HEK293 (cell line): ENCODE measurements around the gene VEPH1.
A peak's percentile ranks its signal among the peaks of the same experiment; 100 is the strongest.

Experiments used
- FEZF1 ChIP-seq: fragments of 450-650 bp; formaldehyde crosslinking; IDR thresholded peaks from 2 replicates; pipeline ENCODE4 v1.5.1; 2016; ENCODE audit warnings: missing biosample characterization, missing genetic modification characterization
- GLIS1 ChIP-seq: fragments of 450-650 bp; formaldehyde crosslinking; IDR thresholded peaks from 2 replicates; pipeline ENCODE4 v1.5.1; 2016; ENCODE audit warnings: missing biosample characterization, missing genetic modification characterization
- GLIS2 ChIP-seq: fragments of 450-650 bp; formaldehyde crosslinking; IDR thresholded peaks from 2 replicates; pipeline ENCODE4 v1.5.1; 2016; ENCODE audit warnings: missing biosample characterization, missing genetic modification characterization
- MEIS1 ChIP-seq: sonication (generic); formaldehyde crosslinking; IDR thresholded peaks from 2 replicates; pipeline ENCODE4 v1.8.1; 2022; ENCODE audit warnings: missing genetic modification reagents, mild to moderate bottlenecking, borderline replicate concordance
- PBX3 ChIP-seq: sonication (generic); formaldehyde crosslinking; IDR thresholded peaks from 2 replicates; pipeline ENCODE4 v1.8.1; 2022; ENCODE audit warnings: mild to moderate bottlenecking, moderate library complexity, missing genetic modification reagents
- PRDM6 ChIP-seq: fragments of 450-650 bp; formaldehyde crosslinking; IDR thresholded peaks from 2 replicates; pipeline ENCODE4 v1.5.1; 2017; ENCODE audit warnings: missing biosample characterization, missing genetic modification characterization
- SETDB1 ChIP-seq: IDR thresholded peaks from one replicate; pipeline ENCODE4 v1.6.1; 2017; ENCODE audit warnings: mild to moderate bottlenecking, low read length, moderate library complexity, mixed read lengths; ENCODE audit not compliant: insufficient read length
- SP3 ChIP-seq: fragments of 450-650 bp; formaldehyde crosslinking; IDR thresholded peaks from 2 replicates; pipeline ENCODE4 v1.5.1; 2016; ENCODE audit warnings: missing biosample characterization, missing genetic modification characterization
- TCF7L2 ChIP-seq: IDR thresholded peaks from 2 replicates; pipeline ENCODE4 v1.6.1; 2011; ENCODE audit warnings: low read depth, mild to moderate bottlenecking, inconsistent platforms, low read length, moderate library complexity, borderline replicate concordance
- ZBTB11 ChIP-seq: fragments of 450-650 bp; formaldehyde crosslinking; conservative IDR thresholded peaks from 2 replicates; pipeline ENCODE4 v1.5.1; 2016; ENCODE audit warnings: low read depth, missing biosample characterization, missing genetic modification characterization
- ZBTB21 ChIP-seq: fragments of 450-650 bp; formaldehyde crosslinking; IDR thresholded peaks from 2 replicates; pipeline ENCODE4 v1.5.1; 2017; ENCODE audit warnings: missing biosample characterization, missing genetic modification characterization
- ZFP3 ChIP-seq: fragments of 450-650 bp; formaldehyde crosslinking; IDR thresholded peaks from 2 replicates; pipeline ENCODE4 v1.5.1; 2016; ENCODE audit warnings: low read depth, missing biosample characterization, missing genetic modification characterization
- ZFP37 ChIP-seq: fragments of 450-650 bp; formaldehyde crosslinking; IDR thresholded peaks from 2 replicates; pipeline ENCODE4 v1.5.1; 2016; ENCODE audit warnings: missing biosample characterization, missing genetic modification characterization
- ZFP41 ChIP-seq: fragments of 450-650 bp; formaldehyde crosslinking; IDR thresholded peaks from 2 replicates; pipeline ENCODE4 v1.5.1; 2016; ENCODE audit warnings: missing biosample characterization, missing genetic modification characterization, borderline replicate concordance
- ZIC2 ChIP-seq: fragments of 450-650 bp; formaldehyde crosslinking; IDR thresholded peaks from 2 replicates; pipeline ENCODE4 v1.5.1; 2016; ENCODE audit warnings: missing biosample characterization, missing genetic modification characterization
- ZNF114 ChIP-seq: fragments of 450-650 bp; formaldehyde crosslinking; IDR thresholded peaks from 2 replicates; pipeline ENCODE4 v1.5.0; 2017; ENCODE audit warnings: missing biosample characterization, missing genetic modification characterization
- ZNF132 ChIP-seq: fragments of 450-650 bp; formaldehyde crosslinking; IDR thresholded peaks from 2 replicates; pipeline ENCODE4 v1.5.1; 2017; ENCODE audit warnings: missing biosample characterization, missing genetic modification characterization, borderline replicate concordance
- ZNF148 ChIP-seq: fragments of 450-650 bp; formaldehyde crosslinking; IDR thresholded peaks from 2 replicates; pipeline ENCODE4 v1.5.0; 2017; ENCODE audit warnings: missing biosample characterization, missing genetic modification characterization, borderline replicate concordance
- ZNF239 ChIP-seq: fragments of 450-650 bp; formaldehyde crosslinking; IDR thresholded peaks from 2 replicates; pipeline ENCODE4 v1.5.1; 2016; ENCODE audit warnings: missing biosample characterization, missing genetic modification characterization
- ZNF292 ChIP-seq: fragments of 450-650 bp; formaldehyde crosslinking; IDR thresholded peaks from 2 replicates; pipeline ENCODE4 v1.5.1; 2016; ENCODE audit warnings: low read depth, missing biosample characterization, missing genetic modification characterization, borderline replicate concordance
- ZNF335 ChIP-seq: fragments of 450-650 bp; formaldehyde crosslinking; conservative IDR thresholded peaks from 2 replicates; pipeline ENCODE4 v1.5.1; 2016; ENCODE audit warnings: missing biosample characterization, missing genetic modification characterization
- ZNF398 ChIP-seq: fragments of 450-650 bp; formaldehyde crosslinking; IDR thresholded peaks from 2 replicates; pipeline ENCODE4 v1.5.1; 2017; ENCODE audit warnings: missing biosample characterization, missing genetic modification characterization
- ZNF513 ChIP-seq: fragments of 450-650 bp; IDR thresholded peaks from 2 replicates; pipeline ENCODE4 v1.5.1; 2018; ENCODE audit warnings: missing biosample characterization, missing genetic modification characterization
- ZNF560 ChIP-seq: fragments of 450-650 bp; formaldehyde crosslinking; IDR thresholded peaks from 2 replicates; pipeline ENCODE4 v1.5.1; 2017; ENCODE audit warnings: missing biosample characterization, missing genetic modification characterization, borderline replicate concordance
- ZNF561 ChIP-seq: fragments of 450-650 bp; IDR thresholded peaks from 2 replicates; pipeline ENCODE4 v1.5.1; 2018; ENCODE audit warnings: missing biosample characterization, missing genetic modification characterization, borderline replicate concordance
- ZNF629 ChIP-seq: fragments of 450-650 bp; formaldehyde crosslinking; IDR thresholded peaks from 2 replicates; pipeline ENCODE4 v1.5.1; 2017; ENCODE audit warnings: missing biosample characterization, missing genetic modification characterization
- ZNF654 ChIP-seq: fragments of 450-650 bp; formaldehyde crosslinking; IDR thresholded peaks from 2 replicates; pipeline ENCODE4 v1.5.1; 2016; ENCODE audit warnings: low read depth, missing biosample characterization, missing genetic modification characterization
- ZNF747 ChIP-seq: fragments of 450-650 bp; formaldehyde crosslinking; IDR thresholded peaks from 2 replicates; pipeline ENCODE4 v1.5.1; 2016; ENCODE audit warnings: missing biosample characterization, missing genetic modification characterization
- ZSCAN23 ChIP-seq: fragments of 450-650 bp; formaldehyde crosslinking; IDR thresholded peaks from 2 replicates; pipeline ENCODE4 v1.5.1; 2016; ENCODE audit warnings: missing biosample characterization, missing genetic modification characterization

VEPH1 gene

GRCh38 chr3:157369727-157370421, 133.3 kb downstream of the VEPH1 start (continued):
- TF ChIP-seq ZNF148 (tag by site-specific recombination) (no peak), ZFP3 (tag by site-specific recombination) (no peak), TCF7L2 (no peak), ZNF560 (no peak), ZNF629 (tag by site-specific recombination) (no peak), PBX3 (CRISPR knock-in tag) (no peak), ZBTB21 (tag by site-specific recombination) (no peak), ZFP37 (tag by site-specific recombination) (no peak), ZNF292 (tag by site-specific recombination) (no peak), ZIC2 (peak; percentile 40), ZNF747 (tag by site-specific recombination) (no peak), GLIS2 (tag by site-specific recombination) (no peak), ZNF513 (tag by site-specific recombination) (no peak), ZNF239 (tag by site-specific recombination) (no peak), GLIS1 (tag by site-specific recombination) (peak; percentile 90), ZNF398 (tag by site-specific recombination) (no peak), ZBTB11 (no peak), ZNF561 (no peak), FEZF1 (tag by site-specific recombination) (peak; percentile 72), ZNF114 (tag by site-specific recombination) (no peak), ZNF335 (tag by site-specific recombination) (no peak), PRDM6 (tag by site-specific recombination) (peak; percentile 66), ZFP41 (no peak), SP3 (tag by site-specific recombination) (no peak), SETDB1 (no peak), ZNF654 (no peak), MEIS1 (no peak), ZNF132 (tag by site-specific recombination) (no peak), ZSCAN23 (tag by site-specific recombination) (no peak)
